Activated CD4-positive, alpha-beta memory T cell treated with anti-CD3 and anti-CD28 coated beads, Interleukin-2, amount 10 ng/mL, durations not matched to agents 7 days and 5 days (primary cell): ENCODE results near the gene CSE1L. TPM values are rescaled to one million over a fixed set of nuclear protein-coding genes. Genes with fewer than 3 reads are reported as not detected.
"Not testable (repeated sequence)": the region's sequence is repeated elsewhere in the genome, so short reads cannot be mapped to it uniquely, and the experiment has no call there.

Experiments used
- CTCF ChIA-PET: fragments of 350-600 bp; sonication (Branson Sonifier 250); formaldehyde crosslinking; loops from one replicate; lab custom pipeline; 2021; ENCODE audit warnings: antibody characterized with exemption, inconsistent platforms; lab: Charles Lee
- POLR2A ChIA-PET: fragments of 350-600 bp; sonication (Branson Sonifier 250); formaldehyde crosslinking; loops from one replicate; lab custom pipeline; 2021; ENCODE audit warnings: antibody characterized with exemption; lab: Charles Lee
- DNase-seq: peaks from one replicate; pipeline ENCODE4 v3.0.0-alpha.2; 2020
- H3K27ac Mint-ChIP-seq: one replicate; pipeline ENCODE4 v1.8.0; 2021; ENCODE audit warnings: mild to moderate bottlenecking, mixed read lengths
- H3K27me3 Mint-ChIP-seq: one replicate; pipeline ENCODE4 v1.8.0; 2021; ENCODE audit warnings: mixed read lengths
- H3K36me3 Mint-ChIP-seq: one replicate; pipeline ENCODE4 v1.8.0; 2021; ENCODE audit warnings: low read depth, mixed read lengths
- H3K4me1 Mint-ChIP-seq: one replicate; pipeline ENCODE4 v1.8.0; 2021; ENCODE audit warnings: mixed read lengths
- H3K4me3 Mint-ChIP-seq: one replicate; pipeline ENCODE4 v1.8.0; 2021; ENCODE audit warnings: mild to moderate bottlenecking, mixed read lengths
- H3K9me3 Mint-ChIP-seq: one replicate; pipeline ENCODE4 v1.8.0; 2021; ENCODE audit warnings: mixed read lengths
- total RNA-seq, 2 experiments: library from RNA; stranded (reverse); gene quantifications; one replicate each; pipeline ENCODE4 v1.2.3, GENCODE V29; 2021

The CSE1L gene
- total RNA-seq, 2 experiments from 2014 or later, result 65.6 to 67.8 TPM

DNA sequence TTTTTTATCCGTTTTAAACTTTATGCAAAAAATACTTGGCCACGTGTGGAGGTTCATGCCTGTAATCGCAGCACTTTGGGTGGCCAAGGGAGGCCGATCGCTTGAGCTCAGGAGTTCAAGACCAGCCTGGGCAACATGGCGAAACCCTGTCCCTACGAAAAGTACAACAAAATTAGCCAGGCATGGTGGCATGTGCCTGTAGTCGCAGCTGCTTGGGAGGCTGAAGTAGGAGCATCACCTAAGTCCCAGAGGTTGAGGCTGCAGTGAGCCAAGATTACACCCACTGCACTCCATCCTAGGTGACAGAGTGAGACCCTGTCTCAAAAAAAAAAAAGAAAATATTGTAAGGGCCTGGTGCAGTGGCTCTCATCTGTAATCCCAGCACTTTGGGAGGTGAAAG lies 45.0 kb downstream of the CSE1L start:
- no peaks in the 10 kb centered on the region for H3K27me3 Mint-ChIP-seq
- no peak for DNase-seq
- H3K4me1 Mint-ChIP-seq, result peaks cover 3% of the 10 kb centered on the region
- POLR2A ChIA-PET, result interaction anchor here (2.4 kb wide), 1 partner anchor 45 kb away, joined by 9 read pairs; the partner anchor contains the start of gene CSE1L
- CTCF ChIA-PET, result no interaction called here
- no peaks in the 10 kb centered on the region for H3K9me3 Mint-ChIP-seq
- H3K4me3 Mint-ChIP-seq, result no peak overlapping the region
- H3K36me3 Mint-ChIP-seq, result peaks cover 86% of the 10 kb centered on the region
- H3K27ac Mint-ChIP-seq, result no peak overlapping the region

DNA sequence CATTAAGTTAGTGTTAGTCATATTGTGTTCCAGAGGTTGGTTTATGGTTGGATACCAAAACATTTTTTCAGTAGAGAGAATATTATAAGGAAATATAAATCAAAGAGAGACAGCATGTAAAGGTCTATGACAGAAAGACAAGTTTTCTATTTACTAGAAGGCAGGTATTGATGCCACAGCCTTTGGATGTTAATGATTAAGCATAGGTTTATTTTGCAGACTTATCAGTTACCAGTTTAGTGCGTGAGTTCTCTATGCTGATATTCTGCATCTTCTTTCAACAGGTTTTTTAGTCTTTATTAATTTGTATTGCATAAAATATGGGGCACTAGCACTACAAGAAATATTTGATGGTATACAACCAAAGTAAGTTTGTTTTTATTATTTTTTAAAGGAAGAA lies 45.6 kb downstream of the CSE1L start:
- Mint-ChIP-seq H3K4me1 (peaks cover under 1% of the 10 kb centered on the region), H3K9me3 (no peaks in the 10 kb centered on the region), H3K27ac (no peak overlapping the region), H3K4me3 (no peak overlapping the region), H3K36me3 (peaks cover 86% of the 10 kb centered on the region), H3K27me3 (no peaks in the 10 kb centered on the region)
- no peak for DNase-seq
- POLR2A ChIA-PET, result interaction anchor here (2.4 kb wide), 1 partner anchor 45 kb away, joined by 9 read pairs; the partner anchor contains the start of gene CSE1L
- CTCF ChIA-PET, result no interaction called here

DNA sequence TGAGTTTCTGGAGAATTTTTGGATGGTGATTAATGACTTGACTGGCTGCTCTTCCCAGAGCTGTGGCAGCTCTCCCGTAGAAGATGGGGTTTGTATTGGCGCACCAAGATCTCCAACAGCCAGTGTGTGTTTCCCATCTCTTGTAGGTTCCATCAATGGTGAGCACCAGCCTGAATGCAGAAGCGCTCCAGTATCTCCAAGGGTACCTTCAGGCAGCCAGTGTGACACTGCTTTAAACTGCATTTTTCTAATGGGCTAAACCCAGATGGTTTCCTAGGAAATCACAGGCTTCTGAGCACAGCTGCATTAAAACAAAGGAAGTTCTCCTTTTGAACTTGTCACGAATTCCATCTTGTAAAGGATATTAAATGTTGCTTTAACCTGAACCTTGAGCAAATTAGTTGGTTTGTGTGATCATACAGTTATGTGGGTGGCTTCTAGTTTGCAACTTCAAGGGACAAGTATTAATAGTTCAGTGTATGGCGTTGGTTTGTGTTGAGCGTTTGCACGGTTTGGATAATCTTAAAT lies 50.2 kb downstream of the CSE1L start:
- no peak overlapping the region for H3K27ac Mint-ChIP-seq
- DNase-seq, result no peak
- ChIA-PET POLR2A (no interaction called here), CTCF (no interaction called here)
- no peaks in the 10 kb centered on the region for H3K9me3 Mint-ChIP-seq
- H3K27me3 Mint-ChIP-seq, result no peaks in the 10 kb centered on the region
- peaks cover 75% of the 10 kb centered on the region for H3K36me3 Mint-ChIP-seq
- H3K4me1 Mint-ChIP-seq, result peaks cover 12% of the 10 kb centered on the region
- no peak overlapping the region for H3K4me3 Mint-ChIP-seq

DNA sequence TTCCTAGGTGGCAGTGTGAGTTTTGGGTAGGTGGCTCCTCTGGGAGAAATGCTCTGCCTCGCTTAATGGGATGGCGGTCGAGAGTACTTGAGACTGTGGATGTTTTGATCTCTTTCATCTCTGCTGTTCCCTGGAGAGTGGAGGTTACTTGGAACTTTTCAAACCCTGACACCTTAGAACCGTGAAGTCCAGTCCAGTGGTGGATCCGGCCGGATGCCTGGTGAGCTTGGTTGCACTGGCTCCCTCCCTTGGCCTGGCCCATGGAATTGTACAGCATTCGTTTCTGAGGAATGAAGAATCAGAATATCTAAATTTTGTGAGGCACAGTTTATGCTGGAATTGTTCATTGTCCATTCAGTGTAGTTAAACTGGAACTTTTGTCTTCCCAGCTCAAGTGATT lies 51.0 kb downstream of the CSE1L start:
- DNase-seq, result no peak
- Mint-ChIP-seq H3K27ac (no peak overlapping the region), H3K4me1 (peaks cover 14% of the 10 kb centered on the region), H3K4me3 (no peak overlapping the region), H3K36me3 (peaks cover 76% of the 10 kb centered on the region), H3K27me3 (no peaks in the 10 kb centered on the region), H3K9me3 (no peaks in the 10 kb centered on the region)
- ChIA-PET CTCF (no interaction called here), POLR2A (no interaction called here)

DNA sequence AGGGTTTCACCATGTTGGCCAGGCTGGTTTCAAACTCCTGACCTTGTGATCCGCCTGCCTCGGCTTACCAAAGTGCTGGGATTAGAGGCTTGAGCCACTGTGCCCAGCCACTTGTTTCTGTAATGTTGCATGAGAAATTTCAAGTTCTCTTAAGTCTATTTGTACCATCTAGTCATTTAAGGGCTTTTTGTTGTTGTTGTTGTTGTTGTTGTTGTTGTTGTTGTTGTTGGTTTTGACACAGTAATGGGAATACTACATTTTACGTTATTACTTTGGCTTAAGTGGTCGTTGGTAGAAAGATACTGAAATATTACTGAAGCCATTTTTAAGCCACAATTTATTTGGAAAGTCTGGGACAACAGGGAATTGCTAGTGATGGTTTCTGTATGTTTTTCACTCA lies 52.0 kb downstream of the CSE1L start:
- CTCF ChIA-PET, result no interaction called here
- Mint-ChIP-seq H3K36me3 (peaks cover 77% of the 10 kb centered on the region), H3K27me3 (no peaks in the 10 kb centered on the region), H3K4me3 (no peak overlapping the region), H3K4me1 (peaks cover 14% of the 10 kb centered on the region), H3K27ac (no peak overlapping the region), H3K9me3 (no peaks in the 10 kb centered on the region)
- DNase-seq, result no peak
- POLR2A ChIA-PET, result no interaction called here

DNA sequence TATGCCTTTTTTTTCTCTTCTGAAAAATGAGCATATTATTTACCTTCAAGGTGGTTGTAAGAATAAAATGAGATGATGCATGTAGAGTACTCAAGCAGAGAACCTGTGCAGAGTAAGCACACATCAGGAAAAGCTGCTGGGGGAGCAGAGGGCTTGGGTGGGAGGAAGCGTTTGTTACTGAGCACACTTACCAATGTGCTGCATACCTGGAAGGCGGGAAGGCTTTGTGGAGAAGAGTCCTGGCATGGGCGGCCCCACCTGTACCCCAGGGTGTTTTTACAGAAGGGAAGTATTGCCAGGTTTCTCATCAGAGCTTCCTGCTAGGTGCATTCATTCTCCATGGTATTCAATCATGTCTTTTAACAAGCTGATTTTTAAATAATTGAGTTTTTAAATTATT lies 52.9 kb downstream of the CSE1L start:
- CTCF ChIA-PET, result interaction anchor here (0.6 kb wide), 1 partner anchor 472 kb away, joined by 3 read pairs; no protein-coding TSS in a partner anchor

DNA sequence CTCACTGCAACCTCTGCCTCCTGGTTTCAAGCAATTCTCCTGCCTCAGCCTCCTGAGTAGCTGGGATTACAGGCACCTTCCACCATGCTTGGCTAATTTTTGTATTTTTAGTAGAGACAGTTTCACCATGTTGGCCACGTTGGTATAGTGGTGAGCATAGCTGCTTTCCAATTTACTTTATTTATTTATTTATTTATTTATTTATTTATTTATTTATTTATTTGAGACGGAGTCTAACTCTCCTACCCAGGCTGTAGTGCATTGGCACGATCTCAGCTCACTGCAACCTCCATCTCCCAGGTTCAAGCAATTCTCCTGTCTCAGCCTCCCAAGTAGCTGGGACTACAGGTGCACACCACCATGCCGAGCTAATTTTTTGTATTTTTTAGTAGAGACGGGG lies 54.2 kb downstream of the CSE1L start:
- H3K36me3 Mint-ChIP-seq, result peaks cover 75% of the 10 kb centered on the region
- ChIA-PET CTCF (interaction anchor here (0.5 to 1.0 kb wide), 2 partner anchors 79 to 115 kb away, joined by 3 read pairs; no protein-coding TSS in a partner anchor), POLR2A (interaction anchor here (1.1 to 1.7 kb wide), 3 partner anchors 8 to 54 kb away, joined by 3 to 5 read pairs (median 4); partner anchors contain the start of gene CSE1L)
- not testable (repeated sequence) for H3K9me3 Mint-ChIP-seq, DNase-seq, H3K4me3 Mint-ChIP-seq, H3K27me3 Mint-ChIP-seq, H3K27ac Mint-ChIP-seq
- peaks cover 14% of the 10 kb centered on the region for H3K4me1 Mint-ChIP-seq

More for the DNA sequence above, 52.9 kb downstream of the CSE1L start:
- Mint-ChIP-seq H3K4me1 (peaks cover 14% of the 10 kb centered on the region), H3K27ac (no peak overlapping the region), H3K4me3 (no peak overlapping the region), H3K27me3 (no peaks in the 10 kb centered on the region), H3K9me3 (no peaks in the 10 kb centered on the region), H3K36me3 (peaks cover 81% of the 10 kb centered on the region)
- POLR2A ChIA-PET, result interaction anchor here (1.0 to 1.7 kb wide), 2 partner anchors 9 to 53 kb away, joined by 3 to 4 read pairs; partner anchors contain the start of gene CSE1L
- DNase-seq, result no peak

DNA sequence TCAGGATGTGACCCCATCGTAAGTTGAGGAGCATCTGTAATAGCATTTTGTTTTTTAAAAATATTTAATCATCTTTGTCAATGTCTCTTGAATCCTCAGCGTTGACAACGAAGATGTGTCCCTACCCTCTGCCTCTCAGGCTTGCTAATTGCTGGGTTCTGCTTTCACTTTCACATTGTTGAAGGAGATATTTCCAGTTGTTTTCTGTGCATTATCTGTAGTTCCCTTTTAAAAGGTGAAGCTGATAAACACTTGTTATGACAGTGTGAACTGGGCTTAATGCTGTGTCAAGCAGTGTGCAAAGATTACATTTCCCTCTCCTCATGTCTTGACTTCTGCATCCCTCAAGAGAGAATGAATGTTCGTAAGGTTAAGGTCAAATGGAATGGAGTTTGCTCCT lies 54.9 kb downstream of the CSE1L start:
- ChIA-PET CTCF (interaction anchor here (0.7 to 1.0 kb wide), 2 partner anchors 12 to 115 kb away, joined by 3 read pairs; no protein-coding TSS in a partner anchor), POLR2A (interaction anchor here (0.9 to 1.7 kb wide), 3 partner anchors 11 to 55 kb away, joined by 3 to 5 read pairs (median 4); partner anchors contain the start of gene CSE1L)
- DNase-seq, result no peak
- Mint-ChIP-seq H3K4me1 (peaks cover 14% of the 10 kb centered on the region), H3K4me3 (no peak overlapping the region), H3K36me3 (peaks cover 73% of the 10 kb centered on the region), H3K27me3 (no peaks in the 10 kb centered on the region), H3K27ac (peak overlapping the region; percentile 41), H3K9me3 (no peaks in the 10 kb centered on the region)

DNA sequence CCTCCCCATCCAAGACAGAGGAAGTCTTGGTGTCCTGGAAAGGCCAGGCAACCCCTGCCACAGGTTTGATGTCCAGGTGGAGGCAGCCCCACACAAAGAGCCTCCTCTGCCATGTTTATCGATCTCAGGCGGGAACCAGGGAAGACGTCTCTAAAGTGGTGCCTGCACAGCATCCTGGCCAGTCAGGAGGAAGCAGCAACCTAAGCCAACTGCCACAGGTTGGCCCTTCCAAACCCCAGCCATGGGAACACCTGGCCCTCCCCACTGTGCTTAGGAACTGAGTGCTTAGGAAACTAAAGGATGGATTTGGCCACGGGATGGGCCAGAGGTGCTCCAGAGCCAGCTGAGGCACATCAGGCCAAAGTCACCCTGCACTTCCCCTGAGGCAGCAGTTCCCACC lies 56.9 kb downstream of the CSE1L start:
- ChIA-PET POLR2A (interaction anchor here (1.2 kb wide), 1 partner anchor 10 kb away, joined by 3 read pairs; no protein-coding TSS in a partner anchor), CTCF (no interaction called here)
- H3K36me3 Mint-ChIP-seq, result peaks cover 57% of the 10 kb centered on the region
- no peaks in the 10 kb centered on the region for H3K9me3 Mint-ChIP-seq
- no peaks in the 10 kb centered on the region for H3K27me3 Mint-ChIP-seq
- H3K4me3 Mint-ChIP-seq, result no peak overlapping the region
- no peak for DNase-seq
- peaks cover 14% of the 10 kb centered on the region for H3K4me1 Mint-ChIP-seq
- no peak overlapping the region for H3K27ac Mint-ChIP-seq

DNA sequence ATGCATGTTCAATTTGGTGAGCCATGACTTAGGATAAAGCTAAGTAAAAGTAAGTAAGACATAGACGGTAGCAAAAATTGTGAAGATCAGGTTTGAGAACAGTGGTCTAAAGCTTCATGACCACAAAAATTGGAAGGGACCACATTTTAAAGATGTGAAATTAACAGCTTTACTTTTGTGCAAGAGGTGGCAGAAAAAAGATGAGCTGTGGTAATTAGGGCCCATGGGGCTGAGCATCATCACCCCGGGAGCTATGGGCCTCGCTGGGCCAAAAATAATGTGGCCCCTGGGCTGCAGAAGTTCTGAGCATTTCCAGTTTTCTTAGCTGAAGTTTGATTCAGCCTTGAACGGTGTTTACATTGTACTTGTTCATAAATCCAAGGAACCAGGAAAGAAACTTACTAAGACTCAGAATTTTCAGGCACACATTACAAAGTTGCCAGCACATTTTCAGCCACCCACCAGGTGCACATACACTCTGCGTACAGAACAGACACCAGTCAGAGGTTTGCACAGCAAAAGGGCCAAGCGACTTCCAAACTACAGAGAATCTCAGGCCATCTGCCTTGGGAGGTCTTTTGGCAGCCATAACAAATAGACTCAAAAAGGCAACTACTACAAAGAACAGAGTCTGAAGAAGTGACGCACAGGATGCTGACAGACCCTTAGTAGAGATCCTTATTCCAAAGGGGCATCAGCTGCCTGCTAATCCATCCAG lies 57.7 kb downstream of the CSE1L start:
- DNase-seq, result no peak
- no peak overlapping the region for H3K4me3 Mint-ChIP-seq
- peaks cover 14% of the 10 kb centered on the region for H3K4me1 Mint-ChIP-seq
- peaks cover 54% of the 10 kb centered on the region for H3K36me3 Mint-ChIP-seq
- POLR2A ChIA-PET, result interaction anchor here (1.2 kb wide), 1 partner anchor 58 kb away, joined by 3 read pairs; the partner anchor contains the start of gene CSE1L
- H3K27me3 Mint-ChIP-seq, result no peaks in the 10 kb centered on the region
- CTCF ChIA-PET, result no interaction called here
- no peaks in the 10 kb centered on the region for H3K9me3 Mint-ChIP-seq
- H3K27ac Mint-ChIP-seq, result no peak overlapping the region

DNA sequence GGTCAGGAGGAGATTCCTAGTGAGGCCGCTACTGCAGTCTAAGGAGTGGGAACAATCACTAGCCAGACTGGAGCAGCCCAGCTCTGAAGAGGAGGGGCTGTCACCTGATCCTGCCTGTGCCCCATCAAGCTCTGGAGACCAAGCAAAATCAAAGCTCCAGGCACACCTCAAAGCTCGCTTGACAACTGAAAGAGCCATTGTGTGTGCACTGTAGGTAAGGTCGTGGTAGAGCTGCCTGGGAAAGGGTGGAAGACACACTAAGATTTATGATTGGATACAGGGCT lies 58.2 kb downstream of the CSE1L start:
- Mint-ChIP-seq H3K4me3 (no peak overlapping the region), H3K4me1 (peaks cover 12% of the 10 kb centered on the region), H3K27me3 (no peaks in the 10 kb centered on the region), H3K9me3 (no peaks in the 10 kb centered on the region), H3K36me3 (peaks cover 53% of the 10 kb centered on the region), H3K27ac (no peak overlapping the region)
- POLR2A ChIA-PET, result interaction anchor here (1.2 kb wide), 1 partner anchor 58 kb away, joined by 3 read pairs; the partner anchor contains the start of gene CSE1L
- no peak for DNase-seq
- CTCF ChIA-PET, result no interaction called here

DNA sequence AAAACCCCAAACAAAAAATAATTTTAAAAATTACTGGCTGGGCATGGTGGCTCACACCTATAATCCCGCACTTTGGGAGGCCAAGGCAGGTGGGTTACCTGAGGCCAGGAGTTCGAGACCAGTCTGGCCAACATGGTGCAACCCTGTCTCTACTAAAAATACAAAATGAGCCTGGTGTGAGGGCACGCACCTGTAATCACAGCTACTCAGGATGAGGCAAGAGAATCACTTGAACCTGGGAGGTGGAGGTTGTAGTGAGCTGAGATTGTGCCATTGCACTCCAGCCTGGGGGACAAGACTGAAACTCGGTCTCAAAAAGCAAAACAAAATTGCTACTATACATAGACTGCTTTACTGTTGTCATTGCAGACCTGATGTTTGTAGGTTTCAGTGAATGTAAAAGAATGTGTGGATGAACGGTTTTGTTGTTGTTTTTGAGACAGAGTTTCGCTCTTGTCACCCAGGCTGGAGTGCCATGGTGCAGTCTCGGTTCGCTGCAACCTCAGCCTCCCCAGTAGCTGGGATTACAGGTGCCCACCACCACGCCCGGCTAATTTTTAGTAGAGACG lies 59.0 kb downstream of the CSE1L start:
- H3K27me3 Mint-ChIP-seq, CTCF ChIA-PET, H3K4me1 Mint-ChIP-seq, DNase-seq, H3K27ac Mint-ChIP-seq, H3K9me3 Mint-ChIP-seq, H3K4me3 Mint-ChIP-seq: not testable (repeated sequence)
- POLR2A ChIA-PET, result interaction anchor here (1.2 kb wide), 1 partner anchor 59 kb away, joined by 3 read pairs; the partner anchor contains the start of gene CSE1L
- peaks cover 53% of the 10 kb centered on the region for H3K36me3 Mint-ChIP-seq

DNA sequence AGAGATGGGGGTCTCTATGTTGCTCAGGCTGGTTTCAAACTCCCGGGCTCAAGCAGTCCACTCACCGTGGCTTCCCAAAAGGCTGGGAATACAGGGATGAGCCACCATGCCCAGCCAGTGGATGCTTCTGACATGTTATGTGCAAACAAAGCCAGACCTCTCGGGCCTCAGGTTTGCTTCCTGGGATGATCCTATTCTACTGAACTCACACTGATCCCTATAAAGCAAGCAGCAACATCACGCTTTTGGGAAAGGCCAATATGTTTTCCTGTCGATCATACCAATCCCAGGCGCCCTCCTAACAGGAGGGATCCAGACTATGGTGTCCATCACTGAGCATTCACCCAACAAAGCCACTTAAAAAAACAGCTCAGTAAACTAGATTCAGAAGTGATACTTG lies 60.2 kb downstream of the CSE1L start:
- Mint-ChIP-seq H3K27ac (no peak overlapping the region), H3K4me3 (no peak overlapping the region), H3K36me3 (peaks cover 56% of the 10 kb centered on the region), H3K9me3 (no peaks in the 10 kb centered on the region), H3K4me1 (peaks cover 1% of the 10 kb centered on the region), H3K27me3 (no peaks in the 10 kb centered on the region)
- ChIA-PET CTCF (interaction anchor here (0.5 to 0.9 kb wide), 2 partner anchors 18 to 111 kb away, joined by 3 to 4 read pairs; no protein-coding TSS in a partner anchor), POLR2A (no interaction called here)
- DNase-seq, result no peak
